PFSK-1 (cell line): ENCODE data around the gene PAX2.

ENCODE experiments used
- POLR2AphosphoS5 ChIP-seq: IDR thresholded peaks from 2 replicates; pipeline ENCODE4 v1.6.1; 2012; ENCODE audit warnings: low read depth, mild to moderate bottlenecking, control low read depth, low read length, moderate library complexity
- TAF1 ChIP-seq: IDR thresholded peaks from 2 replicates; pipeline ENCODE4 v1.6.1; 2012; ENCODE audit warnings: low read length, control low read depth, borderline replicate concordance; ENCODE audit not compliant: insufficient read depth
- TF ChIP-seq, protein P1 (sequence below), 2 experiments: IDR thresholded peaks; 2 replicates each; pipeline versions ENCODE4 v1.6.1 to v1.8.0; 2011 to 2012; ENCODE audit warnings: low read depth in 2 of 2, low read length in 2 of 2, control low read depth in 1 of 2, inconsistent platforms in 1 of 2, mild to moderate bottlenecking in 1 of 2, moderate library complexity in 1 of 2; ENCODE audit not compliant: insufficient read depth in 1 of 2

DNA sequence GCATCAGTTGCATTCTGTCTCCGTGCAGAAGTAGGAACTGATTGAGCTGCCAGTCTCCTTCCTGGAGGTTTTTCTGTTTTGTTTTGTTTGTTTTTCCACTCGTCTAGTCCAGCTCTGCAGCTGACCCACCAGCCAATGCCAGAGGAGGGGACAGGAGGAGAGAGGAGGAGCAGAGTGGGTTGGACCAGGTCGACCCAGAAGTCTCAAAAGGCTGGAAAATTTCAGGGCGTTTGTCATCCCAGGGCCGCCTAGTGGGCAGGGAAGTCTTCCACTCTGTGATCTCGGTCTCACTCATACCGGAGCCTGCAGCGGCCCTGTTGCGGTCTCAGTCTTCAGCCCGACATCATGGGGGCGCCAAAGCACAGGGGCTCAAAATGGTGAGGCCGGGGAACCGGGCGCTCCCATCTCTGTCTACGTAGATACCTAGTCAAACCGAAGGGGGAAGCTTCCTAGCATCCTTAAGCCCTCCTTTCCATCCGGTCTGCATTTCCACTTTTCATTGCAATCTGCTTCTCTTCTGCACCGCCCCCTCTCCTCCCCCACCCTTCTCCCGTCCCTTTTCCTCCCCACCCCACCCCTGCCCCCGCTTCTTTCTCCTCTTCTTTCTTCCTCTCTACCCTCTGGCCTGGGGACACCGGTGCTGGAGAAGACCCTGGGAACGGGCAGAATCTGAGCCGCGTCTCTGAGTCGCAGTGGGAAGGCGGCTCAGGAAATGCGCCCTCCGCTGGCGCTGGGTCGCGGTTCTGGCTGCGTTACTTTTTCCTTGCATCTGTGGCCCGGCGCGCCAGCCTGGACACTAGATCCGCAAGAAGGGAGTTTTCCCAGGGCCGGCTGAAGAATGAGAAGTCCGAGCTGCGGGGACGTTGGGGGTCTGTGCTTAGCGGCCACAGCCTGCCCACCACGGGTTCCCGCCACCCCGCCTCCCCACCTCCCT lies 16.2 kb upstream of the PAX2 start:
- TF ChIP-seq, protein P1, sequence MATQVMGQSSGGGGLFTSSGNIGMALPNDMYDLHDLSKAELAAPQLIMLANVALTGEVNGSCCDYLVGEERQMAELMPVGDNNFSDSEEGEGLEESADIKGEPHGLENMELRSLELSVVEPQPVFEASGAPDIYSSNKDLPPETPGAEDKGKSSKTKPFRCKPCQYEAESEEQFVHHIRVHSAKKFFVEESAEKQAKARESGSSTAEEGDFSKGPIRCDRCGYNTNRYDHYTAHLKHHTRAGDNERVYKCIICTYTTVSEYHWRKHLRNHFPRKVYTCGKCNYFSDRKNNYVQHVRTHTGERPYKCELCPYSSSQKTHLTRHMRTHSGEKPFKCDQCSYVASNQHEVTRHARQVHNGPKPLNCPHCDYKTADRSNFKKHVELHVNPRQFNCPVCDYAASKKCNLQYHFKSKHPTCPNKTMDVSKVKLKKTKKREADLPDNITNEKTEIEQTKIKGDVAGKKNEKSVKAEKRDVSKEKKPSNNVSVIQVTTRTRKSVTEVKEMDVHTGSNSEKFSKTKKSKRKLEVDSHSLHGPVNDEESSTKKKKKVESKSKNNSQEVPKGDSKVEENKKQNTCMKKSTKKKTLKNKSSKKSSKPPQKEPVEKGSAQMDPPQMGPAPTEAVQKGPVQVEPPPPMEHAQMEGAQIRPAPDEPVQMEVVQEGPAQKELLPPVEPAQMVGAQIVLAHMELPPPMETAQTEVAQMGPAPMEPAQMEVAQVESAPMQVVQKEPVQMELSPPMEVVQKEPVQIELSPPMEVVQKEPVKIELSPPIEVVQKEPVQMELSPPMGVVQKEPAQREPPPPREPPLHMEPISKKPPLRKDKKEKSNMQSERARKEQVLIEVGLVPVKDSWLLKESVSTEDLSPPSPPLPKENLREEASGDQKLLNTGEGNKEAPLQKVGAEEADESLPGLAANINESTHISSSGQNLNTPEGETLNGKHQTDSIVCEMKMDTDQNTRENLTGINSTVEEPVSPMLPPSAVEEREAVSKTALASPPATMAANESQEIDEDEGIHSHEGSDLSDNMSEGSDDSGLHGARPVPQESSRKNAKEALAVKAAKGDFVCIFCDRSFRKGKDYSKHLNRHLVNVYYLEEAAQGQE (IDR thresholded peaks at IDR 0.05; ENCODE audit: insufficient read depth in 1 of 2, low read depth in 2 of 2, low read length in 2 of 2) = no peak
- TF ChIP-seq POLR2AphosphoS5 = no peak
- no peak for TF ChIP-seq TAF1
